Activated CD4-positive, alpha-beta T cell treated with anti-CD3 and anti-CD28 coated beads, Interleukin-2, amount 50 U/mL, for 1 hour (primary cell): ENCODE results near the gene LRCOL1.
"Not testable (repeated sequence)": the region's sequence is repeated elsewhere in the genome, so short reads cannot be mapped to it uniquely, and the experiment has no call there.

Experiments
- DNase-seq: peaks from one replicate; pipeline ENCODE4 v3.0.0-alpha.2; 2020

LRCOL1 gene

GRCh38 chr12:132600048-132601032, 10.0 kb downstream of the LRCOL1 start:
- peak; percentile 14 for DNase-seq

- DNase-seq: not testable (repeated sequence)
Measured at GRCh38 chr12:132599502-132599901, 10.9 kb downstream of the LRCOL1 start.

GRCh38 chr12:132597333-132598316, 12.8 kb downstream of the LRCOL1 start:
- DNase-seq: peak; percentile 20

GRCh38 chr12:132596016-132596415, 14.4 kb downstream of the LRCOL1 start:
- DNase-seq: no peak

DNA sequence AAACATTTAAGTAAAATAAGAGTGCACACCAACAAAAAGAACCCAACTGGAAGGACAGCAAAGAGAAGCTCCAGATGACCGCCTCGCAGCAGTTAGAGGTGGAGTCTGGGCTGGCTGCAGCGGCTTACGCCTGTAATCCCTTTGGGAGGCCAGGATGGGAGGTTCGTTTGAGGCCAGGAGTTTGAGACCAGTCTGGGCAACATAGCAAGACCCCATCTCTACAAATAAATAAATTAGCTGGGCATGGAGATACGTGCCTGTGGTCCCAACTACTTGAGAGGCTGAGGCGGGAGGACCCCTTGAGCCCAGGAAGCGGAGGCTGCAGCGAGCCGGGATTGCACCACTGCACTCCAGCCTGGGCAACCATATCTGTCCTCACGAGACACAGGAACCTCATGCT, 15.2 kb downstream of the LRCOL1 start:
- no peak for DNase-seq

- DNase-seq: no peak
Measured at GRCh38 chr12:132593938-132594358, 16.4 kb downstream of the LRCOL1 start.

GRCh38 chr12:132593521-132593920, 16.9 kb downstream of the LRCOL1 start:
- no peak for DNase-seq

DNA sequence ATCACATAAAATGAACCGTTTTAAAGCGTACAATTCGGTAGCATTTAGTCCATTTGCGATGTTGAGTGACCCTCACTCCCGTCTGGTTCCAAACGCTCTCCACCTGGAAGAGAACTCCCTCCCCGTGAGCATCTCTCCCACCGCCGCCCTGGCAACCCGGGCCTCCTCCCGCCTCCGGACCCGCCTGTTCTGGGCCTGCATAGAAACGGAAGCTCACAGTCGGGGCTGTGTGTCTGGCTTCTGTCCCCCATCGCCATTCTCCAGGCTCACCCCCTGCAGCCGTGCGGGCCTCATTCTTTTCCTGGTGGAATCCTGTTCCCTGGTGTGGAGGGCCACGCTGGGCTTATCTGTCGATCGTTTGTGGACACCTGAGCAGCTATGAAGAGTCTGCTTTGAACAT, 17.3 kb downstream of the LRCOL1 start:
- DNase-seq: no peak

GRCh38 chr12:132592282-132592970, 18.0 kb downstream of the LRCOL1 start:
- no peak for DNase-seq

DNA sequence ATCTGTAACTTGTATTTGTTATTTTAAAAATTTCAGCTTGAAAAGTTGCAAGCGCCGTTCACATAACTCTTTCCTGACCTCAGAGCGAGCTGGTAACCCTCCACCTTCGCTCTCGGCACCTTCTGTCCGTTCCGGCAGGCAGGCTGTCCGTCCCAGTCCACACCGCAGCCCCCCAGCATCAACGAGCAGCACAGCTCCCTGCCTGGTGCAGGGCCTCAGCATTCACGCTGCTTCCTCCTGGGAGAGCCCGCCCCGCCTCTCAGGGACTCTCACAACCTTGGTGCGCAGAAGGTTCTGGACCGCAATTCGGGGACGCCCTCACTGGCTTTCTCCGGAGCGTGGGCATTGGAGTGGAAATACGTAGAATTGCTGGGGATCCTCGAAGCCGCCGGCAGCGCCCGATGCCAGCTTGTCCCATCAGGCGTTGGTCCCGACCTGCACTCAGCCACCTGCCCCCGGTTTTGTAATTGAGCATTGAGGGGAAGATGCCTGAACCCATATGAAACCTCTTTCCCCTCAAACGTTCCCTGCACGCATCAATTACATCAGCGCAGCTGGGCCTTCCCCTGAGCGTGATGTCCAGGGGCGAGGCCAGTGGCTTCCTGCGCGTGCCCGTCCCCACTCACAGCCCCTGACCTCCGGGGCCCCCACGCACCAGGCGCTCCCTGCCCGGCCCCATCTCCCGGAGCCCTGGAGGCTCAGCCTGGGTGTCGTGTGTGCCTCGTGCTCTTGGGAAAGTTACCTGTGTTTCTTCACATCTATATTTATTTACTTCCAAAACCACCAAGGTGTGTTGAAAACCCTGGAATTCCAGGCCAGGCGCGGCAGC, 19.1 kb downstream of the LRCOL1 start:
- no peak for DNase-seq

- DNase-seq: no peak
Measured at GRCh38 chr12:132588821-132589669, 21.3 kb downstream of the LRCOL1 start.

DNA sequence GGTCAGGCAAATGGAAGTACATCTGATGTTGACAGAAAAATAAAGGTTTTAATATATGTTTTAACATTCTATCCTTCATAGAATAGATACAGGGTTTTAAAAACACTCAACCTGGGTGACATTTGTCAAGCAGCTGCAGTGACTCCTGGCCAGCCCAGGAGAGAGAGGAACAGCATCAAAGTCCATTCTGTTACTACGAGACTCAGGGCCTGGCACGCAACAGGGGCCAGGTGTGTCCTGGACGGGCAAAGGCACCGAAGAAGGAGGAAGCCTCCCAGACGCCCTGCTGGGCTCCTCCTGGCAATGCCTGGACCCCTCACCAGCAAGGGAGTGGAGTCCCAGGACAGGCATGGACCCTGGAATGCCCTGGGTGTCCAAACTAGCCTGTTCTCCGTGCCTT, 22.1 kb downstream of the LRCOL1 start:
- DNase-seq: no peak

GRCh38 chr12:132587781-132588180, 22.6 kb downstream of the LRCOL1 start:
- DNase-seq: no peak

DNA sequence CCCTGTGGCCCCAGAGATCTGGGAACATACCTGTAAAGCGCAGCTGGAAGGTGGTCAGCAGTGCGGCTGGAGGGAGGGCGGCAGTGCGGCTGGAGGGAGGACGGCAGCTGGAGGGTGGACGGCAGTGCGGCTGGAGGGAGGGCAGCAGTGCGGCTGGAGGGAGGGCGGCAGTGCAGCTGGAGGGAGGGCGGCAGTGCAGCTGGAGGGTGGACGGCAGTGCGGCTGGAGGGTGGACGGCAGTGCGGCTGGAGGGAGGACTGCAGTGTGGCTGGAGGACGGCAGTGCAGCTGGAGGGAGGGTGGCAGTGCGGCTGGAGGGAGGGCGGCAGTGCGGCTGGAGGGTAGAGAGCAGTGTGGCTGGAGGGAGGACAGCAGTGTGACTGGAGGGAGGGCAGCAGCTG, 23.5 kb downstream of the LRCOL1 start:
- no peak for DNase-seq

- DNase-seq: no peak
Measured at GRCh38 chr12:132585177-132585576, 25.2 kb downstream of the LRCOL1 start.

- no peak for DNase-seq
Measured at GRCh38 chr12:132584429-132584828, 26.0 kb downstream of the LRCOL1 start.

DNA sequence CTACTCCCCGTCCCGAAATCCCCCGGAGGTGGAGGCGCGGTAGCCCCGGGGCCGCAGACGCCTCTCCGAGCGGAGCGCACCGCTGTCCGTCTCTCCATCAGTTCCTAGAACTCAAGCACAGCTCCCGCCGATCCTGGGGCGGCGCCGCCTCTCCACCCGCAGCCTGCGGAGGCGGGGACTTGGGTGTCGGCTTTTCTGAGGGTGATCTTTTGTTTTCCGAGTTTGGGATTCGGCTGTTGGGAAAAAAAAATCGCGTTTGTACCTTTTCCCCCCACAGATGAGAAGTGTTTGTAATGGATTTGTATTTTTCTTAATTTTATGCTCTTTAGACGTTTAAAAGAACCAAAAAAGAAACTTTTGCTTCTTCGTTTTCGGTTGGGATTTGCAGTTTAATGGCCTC, 26.6 kb downstream of the LRCOL1 start:
- DNase-seq: no peak

DNA sequence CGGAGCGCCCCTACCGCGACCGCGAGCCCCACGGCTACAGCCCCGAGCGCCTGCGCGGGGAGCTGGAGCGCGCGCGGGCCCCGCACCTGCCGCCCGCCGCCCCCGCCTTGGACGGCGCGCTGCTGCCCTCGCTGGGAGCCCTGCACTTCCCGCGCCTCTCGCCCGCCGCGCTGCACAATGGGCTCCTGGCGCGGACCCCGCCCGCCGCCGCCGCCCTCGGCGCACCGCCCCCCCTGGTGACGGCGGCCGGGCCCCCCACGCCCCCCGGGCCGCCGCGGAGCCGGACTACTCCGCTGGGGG, 27.0 kb downstream of the LRCOL1 start:
- DNase-seq: no peak

DNA sequence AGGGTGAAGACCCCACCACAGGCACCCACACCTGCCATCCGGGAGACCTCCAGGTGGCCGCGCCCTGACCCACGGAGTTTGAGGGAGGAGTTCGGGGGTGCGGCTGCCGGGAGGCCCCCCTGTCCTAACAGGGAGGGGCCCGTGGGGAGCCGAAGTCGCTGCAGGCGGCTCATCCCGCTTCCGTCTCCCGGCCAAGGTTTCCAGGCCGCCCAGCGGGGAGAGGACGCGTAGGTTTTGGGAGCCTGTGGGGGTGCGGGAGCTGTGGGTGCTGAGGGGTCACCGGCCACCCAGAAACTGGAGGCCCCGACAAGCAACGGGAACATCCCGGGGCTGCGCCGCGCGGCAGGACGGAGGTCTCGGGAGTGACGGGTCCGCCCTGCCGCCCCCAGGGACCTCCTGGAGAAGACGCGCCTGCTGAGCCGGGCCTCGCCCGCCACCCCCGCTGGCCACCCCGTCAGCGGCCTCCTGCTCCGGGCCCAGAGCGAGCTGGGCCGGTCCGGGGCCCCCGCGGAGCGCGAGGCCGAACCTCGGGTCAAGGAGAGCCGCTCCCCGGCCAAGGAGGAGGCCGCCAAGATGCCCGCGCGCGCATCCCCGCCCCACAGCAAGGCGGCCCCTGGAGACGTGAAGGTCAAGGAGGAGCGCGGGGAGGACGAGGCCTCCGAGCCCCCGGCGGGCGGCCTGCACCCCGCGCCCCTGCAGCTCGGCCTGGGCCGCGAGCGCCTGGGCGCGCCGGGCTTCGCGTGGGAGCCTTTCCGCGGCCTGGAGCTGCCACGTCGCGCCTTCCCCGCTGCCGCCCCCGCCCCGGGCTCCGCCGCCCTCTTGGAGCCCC, 27.6 kb downstream of the LRCOL1 start:
- no peak for DNase-seq

- DNase-seq: no peak
Measured at GRCh38 chr12:132582058-132582420, 28.3 kb downstream of the LRCOL1 start.
